M059J (cell line): Measurements from ENCODE around the gene GPR149. TPM values are rescaled to one million over a fixed set of nuclear protein-coding genes. Genes with fewer than 3 reads are reported as not detected.
A peak's percentile ranks its signal among the peaks of the same experiment; 100 is the strongest.
"Not testable (repeated sequence)": the region's sequence is repeated elsewhere in the genome, so short reads cannot be mapped to it uniquely, and the experiment has no call there.

ENCODE experiments used
- DNase-seq: peaks from one replicate; pipeline ENCODE4 v3.0.0-alpha.2; 2012; ENCODE audit warnings: low read depth
- total RNA-seq: library from RNA; depleted of rRNA; stranded (reverse); fragments of >200 nt; shearing (Covaris generic); gene quantifications from 2 replicates; pipeline ENCODE4 v1.2.3, GENCODE V29; 2014; rRNA removed

Gene GPR149, protein sequence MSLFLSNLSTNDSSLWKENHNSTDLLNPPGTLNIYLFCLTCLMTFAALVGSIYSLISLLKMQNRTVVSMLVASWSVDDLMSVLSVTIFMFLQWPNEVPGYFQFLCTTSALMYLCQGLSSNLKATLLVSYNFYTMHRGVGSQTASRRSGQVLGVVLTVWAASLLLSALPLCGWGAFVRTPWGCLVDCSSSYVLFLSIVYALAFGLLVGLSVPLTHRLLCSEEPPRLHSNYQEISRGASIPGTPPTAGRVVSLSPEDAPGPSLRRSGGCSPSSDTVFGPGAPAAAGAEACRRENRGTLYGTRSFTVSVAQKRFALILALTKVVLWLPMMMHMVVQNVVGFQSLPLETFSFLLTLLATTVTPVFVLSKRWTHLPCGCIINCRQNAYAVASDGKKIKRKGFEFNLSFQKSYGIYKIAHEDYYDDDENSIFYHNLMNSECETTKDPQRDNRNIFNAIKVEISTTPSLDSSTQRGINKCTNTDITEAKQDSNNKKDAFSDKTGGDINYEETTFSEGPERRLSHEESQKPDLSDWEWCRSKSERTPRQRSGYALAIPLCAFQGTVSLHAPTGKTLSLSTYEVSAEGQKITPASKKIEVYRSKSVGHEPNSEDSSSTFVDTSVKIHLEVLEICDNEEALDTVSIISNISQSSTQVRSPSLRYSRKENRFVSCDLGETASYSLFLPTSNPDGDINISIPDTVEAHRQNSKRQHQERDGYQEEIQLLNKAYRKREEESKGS
- not detected in 2 replicates for total RNA-seq

DNA sequence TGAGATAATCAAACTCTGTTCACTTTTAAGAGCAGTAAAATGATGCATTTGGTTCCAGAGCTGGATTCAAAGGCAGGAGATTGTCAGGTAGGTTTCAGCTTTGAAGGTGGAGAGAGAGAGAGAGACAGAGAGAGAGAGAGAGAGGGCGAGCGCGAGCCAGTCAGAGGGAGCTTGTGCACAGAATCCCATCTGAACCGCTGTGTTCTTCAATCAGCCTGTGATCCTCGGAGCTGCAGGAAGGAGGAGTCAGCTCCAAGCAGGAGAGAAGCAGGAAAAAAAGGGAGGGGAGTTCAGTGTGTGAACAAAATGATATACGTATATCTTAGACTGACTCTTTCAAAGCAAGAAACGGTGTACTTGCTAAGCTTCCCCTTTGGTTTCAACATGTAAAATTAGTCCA is at the start of gene GPR149:
Gene GPR149, minus strand, starts transcription at position 177 of the 400 bp plus-strand sequence. CDS start 575 bp downstream, outside the sequence.
- no peak for DNase-seq

DNA sequence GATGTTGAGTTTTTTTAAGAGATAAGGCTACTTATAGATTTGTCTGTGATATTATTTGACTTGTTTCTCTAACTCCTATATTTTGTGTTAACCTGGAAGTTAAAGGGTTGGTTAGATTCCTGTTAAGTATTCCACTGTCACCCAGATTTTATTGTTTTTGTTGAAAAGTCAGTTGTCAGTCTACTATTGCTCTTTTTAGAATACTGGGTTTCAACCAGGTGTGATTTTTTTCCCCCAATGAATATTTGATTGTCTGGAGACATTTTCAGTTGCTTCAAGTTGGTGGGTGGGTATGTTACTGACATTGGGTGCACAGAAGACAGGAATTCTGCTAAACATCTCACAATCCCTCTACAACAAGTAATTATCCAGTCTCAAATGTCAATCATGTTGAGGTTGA is 43.8 kb upstream of the GPR149 start:
- no peak for DNase-seq

DNA sequence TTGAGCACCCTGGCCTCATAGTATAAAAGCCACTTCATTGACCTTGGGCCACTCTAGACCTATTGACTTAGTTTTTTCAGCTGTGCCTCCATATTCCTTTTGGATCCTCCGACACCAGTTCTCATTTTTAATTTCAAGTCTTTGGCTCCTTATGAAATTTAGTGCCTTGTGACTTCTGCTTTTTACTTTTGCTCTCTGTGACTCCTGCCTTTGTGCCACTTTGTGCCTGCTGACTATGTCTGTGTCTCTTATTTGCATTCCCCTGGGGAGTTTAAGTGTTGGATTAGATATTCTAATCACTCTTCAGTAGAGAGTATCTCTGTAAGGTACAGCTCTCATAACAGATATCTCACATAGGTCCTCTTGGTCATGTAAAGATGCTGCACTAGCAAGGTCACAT is 39.6 kb upstream of the GPR149 start:
- DNase-seq, result no peak

DNA sequence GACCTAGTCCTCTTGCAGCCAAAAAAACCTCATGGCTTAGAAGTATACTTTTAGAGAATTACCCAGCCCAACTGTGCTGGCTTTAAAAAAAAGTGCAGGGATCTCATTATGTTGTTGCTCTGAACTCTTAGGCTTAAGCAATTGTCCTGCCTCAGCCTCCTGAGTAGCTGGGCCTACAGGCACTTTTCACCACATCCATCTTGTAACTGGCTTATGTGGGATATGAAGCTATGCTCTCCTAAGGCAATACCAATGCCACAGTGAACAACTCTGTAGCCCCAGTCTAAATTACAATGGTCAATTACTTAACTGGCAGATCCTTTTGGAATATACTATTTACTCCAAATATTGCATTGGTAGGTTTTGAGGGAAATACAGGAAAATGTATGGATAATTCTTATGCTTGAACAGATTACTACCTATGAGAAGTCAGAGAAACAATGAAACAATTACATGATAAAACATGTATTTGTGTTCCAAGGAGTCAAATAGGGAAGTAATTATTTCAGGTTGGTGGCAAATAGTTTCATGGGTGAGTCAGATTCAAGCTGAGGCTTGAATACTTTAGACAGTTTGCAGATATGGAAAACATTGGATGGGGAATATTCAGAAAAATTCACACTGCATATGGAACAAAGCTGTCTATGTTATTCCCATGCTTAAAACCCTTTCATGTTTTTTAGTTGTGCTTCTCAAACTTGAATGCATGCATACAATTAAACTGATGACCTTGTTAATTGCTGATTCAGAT is 34.6 kb upstream of the GPR149 start:
- no peak for DNase-seq

DNA sequence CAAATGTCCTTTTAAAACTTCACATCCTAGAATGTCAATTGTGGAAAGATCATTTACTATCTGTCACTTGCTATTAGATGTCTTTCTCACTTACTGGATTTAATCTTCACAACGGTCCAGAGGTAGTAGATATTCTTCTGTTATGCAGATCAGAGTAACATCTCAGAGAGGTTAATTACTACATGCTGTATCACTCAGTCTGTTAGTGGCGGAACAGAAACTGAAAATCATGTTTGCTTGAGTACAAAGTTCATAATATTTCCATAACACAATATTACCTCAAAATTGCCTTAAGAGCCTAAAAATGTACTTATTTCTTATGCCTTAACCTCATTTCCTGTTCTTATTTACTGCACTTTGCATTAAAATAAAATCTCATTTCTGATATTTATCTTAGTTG is 28.6 kb upstream of the GPR149 start:
- no peak for DNase-seq

DNA sequence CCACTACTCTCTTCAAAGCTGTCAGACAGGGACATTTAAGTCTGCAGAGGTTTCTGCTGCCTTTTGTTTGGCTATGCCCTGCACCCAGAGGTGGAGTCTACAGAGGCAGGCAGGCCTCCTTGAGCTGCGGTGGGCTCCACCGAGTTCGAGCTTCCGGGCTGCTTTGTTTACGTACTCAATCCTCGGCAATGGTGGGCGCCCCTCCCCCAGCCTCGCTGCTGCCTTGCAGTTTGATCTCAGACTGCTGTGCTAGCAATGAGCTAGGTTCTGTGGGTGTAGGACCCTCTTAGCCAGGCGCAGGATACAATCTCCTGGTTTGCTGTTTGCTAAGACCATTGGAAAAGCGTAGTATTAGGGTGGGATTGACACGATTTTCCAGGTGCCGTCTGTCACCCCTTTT is 9.1 kb upstream of the GPR149 start:
- DNase-seq, result not testable (repeated sequence)

DNA sequence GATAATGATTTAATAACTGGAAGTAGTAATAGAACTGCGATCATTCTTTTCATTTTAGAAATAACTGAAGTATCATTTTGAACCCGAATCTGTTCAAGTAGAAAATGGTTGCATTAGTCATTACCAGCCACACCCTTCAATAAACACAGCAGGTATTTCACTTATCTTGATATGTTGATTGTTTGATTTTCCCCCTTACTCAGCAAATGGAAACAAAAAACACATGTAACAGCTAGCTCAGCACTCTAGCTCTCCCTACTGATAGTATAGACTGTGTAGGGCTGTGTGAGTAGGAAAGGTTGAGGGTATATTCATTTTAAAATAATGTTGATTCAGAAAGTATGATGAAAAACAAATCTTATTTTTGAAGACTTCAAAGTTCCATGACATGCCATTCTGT is 1.1 kb upstream of the GPR149 start:
- DNase-seq, result no peak

DNA sequence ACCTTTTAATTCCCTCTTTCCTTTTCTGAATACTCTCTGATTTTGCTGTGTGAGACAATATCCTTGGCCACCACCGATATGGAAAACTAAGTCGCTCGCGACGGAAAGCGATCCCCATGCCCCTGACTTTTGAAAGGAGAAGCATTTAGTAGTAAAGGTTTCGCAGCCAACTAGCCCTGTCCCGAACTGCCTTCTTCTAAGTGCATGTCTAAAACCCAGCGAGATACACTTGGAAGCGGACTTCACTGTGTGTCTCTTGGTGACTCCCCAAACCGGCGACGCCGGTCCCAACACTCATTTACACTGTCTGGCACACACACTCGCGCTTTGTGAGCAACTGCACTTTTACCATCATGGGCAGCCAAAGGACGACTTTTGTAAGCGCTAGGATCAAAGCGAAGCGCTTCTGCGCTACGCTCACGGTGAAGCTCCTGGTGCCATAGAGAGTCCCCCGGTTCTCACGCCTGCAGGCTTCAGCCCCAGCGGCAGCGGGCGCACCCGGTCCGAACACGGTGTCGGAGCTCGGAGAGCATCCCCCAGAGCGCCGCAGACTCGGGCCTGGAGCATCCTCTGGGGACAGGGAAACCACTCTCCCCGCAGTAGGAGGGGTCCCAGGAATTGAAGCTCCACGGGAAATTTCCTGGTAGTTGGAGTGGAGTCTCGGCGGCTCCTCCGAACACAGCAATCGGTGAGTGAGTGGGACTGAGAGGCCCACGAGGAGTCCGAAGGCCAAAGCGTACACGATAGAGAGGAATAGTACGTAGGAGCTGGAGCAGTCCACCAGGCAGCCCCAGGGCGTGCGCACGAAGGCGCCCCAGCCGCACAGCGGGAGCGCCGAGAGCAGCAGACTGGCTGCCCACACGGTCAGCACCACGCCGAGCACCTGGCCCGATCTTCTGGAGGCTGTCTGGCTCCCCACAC is 1.4 kb downstream of the GPR149 start:
- DNase-seq, result no peak

DNA sequence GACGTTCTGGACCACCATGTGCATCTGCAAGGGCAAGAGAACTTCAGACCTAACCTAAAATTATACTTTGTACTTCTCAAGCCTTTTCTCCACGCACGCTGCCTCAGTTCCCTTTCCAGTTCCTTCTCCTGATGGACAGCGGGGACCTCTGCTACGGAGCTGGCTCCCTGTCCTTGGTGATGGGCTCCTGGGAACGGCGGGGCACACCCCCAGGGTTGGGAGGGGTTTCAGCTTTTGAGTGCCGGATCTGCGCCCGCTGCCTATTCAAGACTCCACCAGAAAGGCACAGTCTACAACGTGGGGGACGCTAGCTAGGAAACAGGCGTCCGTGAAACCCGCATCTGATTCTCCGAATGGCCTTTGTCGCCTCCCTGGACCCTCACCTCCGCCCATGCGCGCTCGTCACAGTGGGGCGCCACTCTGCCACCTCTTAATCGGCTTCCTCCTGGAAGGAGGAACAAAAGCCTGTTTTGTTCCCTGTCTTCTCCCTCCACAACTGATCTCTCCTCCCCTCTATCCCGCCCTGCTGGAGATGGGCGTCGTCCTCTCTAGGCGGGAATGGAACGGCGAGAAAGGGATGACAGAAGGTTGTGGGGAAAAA is 2.2 kb downstream of the GPR149 start:
- no peak for DNase-seq

DNA sequence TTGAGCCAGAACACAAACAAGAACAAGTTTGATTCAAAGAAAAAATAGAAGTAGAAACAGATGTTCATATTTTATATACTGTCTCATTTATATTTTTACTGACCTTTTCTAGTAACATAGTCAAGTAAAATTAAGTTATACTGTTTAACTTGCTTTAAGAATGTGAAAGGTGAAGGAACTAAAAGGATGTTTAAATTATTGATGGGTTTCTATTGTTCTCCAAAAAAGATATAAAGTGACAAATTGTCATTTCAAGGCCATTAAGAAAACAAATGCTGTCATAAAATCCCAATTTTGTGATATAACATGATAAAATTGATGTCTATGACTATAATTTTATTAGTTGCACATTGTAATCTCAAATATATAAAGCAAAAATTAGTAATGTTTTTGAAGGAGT is 7.3 kb downstream of the GPR149 start:
- no peak for DNase-seq

DNA sequence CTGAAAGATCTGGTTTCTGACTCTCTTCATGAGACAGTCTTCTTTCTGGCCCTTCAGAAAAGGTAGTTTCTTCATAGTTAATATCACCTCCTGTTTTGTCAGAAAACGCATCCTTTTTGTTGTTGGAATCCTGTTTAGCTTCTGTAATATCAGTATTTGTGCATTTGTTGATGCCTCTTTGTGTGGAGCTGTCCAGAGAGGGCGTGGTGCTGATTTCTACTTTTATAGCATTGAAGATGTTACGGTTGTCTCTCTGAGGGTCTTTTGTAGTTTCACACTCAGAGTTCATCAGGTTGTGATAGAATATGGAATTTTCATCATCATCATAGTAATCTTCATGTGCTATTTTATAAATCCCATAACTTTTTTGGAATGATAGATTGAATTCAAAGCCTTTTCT is 8.9 kb downstream of the GPR149 start:
- peak; percentile 8 for DNase-seq

DNA sequence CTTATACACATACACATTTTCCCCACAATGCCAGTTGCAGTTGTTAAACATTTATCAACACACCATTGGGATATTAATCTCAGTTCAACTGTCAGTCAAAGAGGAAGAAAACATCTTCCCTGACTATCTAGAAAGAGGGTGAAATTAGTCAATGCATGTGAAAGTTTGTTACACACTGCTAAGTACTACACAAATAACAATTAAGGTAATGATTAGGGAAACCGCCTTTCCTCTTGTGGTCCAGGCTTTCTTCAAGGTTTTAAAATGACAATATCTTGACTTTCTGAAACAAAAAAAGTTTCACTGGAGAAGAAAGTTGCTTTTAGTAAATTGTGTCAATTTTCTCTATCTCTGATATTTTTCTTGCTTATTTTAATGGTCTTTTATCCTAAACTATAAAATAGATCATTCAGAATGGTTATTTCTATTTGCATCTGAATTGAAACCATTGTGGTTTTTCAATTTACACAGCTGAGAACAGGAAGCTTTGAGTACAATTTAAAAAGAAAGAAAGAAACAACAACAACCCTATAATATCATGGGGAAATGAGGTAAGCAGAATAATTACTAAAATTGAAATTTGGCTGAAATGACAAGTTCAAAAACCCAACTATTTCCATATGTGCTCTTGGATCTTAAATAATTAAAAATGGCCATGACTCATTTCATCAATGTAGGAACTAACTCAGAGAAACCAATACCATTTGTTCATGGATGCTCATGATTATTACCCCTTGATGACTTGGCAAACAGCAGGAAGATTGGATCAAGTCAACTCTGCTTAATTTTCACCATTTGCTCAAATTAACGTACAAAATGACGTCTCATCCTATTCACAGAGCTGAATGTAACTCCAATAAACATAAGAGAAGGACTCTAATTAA is 31.7 kb downstream of the GPR149 start:
- DNase-seq, result no peak

DNA sequence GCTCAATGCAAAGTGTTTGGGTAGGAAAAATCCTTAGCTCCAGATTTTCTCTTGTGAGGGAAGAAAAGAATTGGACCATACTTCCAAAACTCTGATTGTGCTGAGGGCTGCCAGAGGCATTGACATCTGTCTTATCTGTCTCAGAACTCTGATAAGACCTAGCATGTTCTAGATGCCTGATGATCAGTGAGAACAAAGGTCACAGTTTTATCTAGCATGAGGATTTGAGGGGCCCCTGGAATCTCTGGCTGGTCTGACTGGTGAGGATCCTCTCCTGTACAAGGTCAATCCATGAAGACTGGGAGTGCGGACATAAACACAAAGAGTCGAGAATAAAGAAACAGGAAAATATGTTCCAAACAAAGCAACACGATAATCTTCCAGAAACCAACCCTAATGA is 40.1 kb downstream of the GPR149 start:
- no peak for DNase-seq

DNA sequence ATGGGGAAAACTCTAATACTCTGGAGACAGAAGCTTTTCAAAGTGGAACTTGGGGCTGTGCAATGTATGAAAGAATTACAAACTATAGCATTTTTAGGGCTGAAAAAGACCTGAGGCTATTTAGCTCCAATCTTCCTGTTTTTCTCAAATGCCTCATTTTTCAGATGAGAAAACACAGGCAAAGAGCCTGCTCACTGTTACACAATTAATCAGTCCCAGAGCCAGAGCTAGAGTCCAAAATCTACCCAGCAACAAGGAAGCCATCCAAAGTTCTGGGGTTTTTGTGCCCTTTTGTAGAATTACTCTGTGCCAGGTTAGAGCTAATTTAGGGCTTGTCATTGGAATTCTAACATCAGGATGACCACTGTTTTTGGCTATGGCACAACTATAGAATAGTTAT is 45.5 kb downstream of the GPR149 start:
- no peak for DNase-seq

DNA sequence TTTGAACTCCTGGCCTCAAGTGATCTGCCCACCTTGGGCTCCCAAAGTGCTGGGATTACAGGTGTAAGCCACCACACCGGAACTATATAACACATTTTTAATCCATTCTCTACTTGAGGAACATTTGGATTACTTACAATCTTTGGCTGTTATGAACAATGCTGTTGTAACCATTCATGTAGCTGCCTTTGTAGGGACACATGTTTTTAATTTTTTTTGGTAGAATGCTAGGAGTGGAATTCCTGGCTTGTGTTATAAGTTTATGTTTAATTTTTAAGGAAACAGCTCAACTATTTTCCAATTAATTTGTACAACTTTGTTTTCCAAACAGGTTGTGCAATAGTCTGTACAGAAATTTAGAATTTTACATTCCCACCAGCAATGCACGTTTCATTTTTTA is 51.7 kb downstream of the GPR149 start:
- no peak for DNase-seq

DNA sequence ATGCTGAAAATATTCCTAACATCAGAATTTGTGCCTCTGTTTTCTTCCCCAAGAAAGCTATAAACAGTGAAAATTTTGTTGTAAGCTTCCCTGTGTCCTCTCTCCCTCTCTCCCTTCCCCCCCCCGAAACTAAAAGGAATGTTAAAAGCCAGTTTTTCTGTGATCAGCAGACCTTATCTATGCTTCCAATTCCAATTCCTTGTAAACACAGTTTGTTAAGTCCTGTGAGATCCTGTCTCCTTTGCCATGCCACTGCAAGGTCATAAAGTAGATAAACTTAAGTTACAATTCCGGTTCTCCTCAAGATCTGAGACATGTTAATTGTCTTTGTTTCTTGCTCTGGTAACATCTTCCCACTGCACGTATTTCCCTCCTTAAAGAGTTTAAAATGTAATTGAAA is 62.8 kb downstream of the GPR149 start:
- no peak for DNase-seq

DNA sequence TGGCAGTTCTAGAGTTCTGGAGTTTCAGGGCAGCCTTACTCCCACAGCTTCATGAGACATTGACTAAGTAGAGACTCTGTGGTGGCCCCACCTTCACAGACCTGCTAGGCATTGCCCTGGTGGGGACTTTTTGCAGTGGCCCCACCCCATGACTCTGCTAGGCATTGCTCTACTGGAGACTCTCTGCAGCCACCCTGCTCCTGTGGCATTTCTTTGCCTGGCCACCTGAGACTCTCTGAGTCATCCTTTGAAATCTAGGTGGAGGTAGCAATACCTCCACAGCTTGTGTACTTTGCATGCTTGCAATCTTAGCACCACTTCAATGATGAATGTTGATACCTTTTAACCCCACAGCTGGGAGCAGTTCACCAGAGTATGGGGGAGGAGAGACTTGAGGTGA is 65.1 kb downstream of the GPR149 start:
- no peak for DNase-seq

DNA sequence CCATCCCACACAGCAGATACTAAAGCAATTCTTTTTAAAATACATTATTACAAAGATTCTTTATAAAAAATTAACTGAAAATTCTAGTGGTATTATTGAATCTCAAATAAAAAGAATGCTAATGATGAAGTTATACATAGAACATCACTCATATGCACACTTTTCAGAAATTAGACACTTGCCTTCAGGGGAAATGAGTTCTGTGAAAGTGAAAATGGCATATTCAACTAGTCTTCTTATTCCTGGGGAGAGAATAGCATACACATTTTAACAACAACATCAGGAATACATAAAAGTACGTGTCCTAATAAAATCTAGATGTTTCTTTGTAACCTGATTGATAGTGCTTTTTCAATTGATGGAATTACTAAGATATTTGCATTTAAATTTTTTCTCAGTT is 68.9 kb downstream of the GPR149 start:
- no peak for DNase-seq

DNA sequence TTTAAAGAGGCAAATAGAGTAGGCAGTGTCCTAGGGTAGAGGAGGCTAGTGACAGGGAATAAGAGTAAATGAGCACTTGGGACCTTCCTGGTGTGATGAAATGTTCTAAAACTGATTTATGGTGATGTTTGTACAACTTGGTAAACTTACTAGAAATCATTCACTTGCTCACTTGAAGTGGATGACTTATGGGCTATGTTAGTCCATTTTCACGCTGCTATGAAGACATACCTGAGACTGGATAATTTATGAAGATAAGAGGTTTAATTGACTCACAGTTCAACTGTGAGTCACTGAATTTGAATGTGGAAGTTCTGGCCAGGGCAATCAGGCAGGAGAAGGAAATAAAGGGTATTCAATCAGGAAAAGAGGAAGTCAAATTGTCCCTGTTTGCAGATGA is 74.0 kb downstream of the GPR149 start:
- no peak for DNase-seq

DNA sequence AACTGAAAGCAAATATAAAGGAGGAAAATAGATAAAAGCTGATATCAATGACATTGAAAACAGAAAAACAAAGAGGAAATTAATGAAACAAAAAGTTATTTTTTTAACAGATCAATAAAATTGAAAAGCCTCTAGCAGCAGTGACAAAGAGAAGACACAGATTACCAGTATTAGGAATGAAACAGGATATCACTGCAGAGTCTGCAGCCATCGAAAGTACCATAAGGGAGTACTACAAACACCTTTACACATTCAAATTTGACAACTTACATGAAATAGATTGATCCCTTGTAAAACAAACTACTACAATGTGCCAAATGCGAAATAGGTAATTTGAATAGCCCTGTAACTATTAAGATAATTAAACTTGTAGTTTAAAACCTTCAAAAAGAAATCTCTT is 80.8 kb downstream of the GPR149 start:
- DNase-seq, result no peak
